Mononuclear cell (primary cell): ENCODE data around the gene SNAPC2. TPM values are rescaled to one million over a fixed set of nuclear protein-coding genes. Genes with fewer than 3 reads are reported as not detected.

Source experiments
- H3K27me3 ChIP-seq: 2 replicates; pipeline ENCODE4 v1.6.0; 2011; ENCODE audit warnings: low read length, control low read depth; ENCODE audit not compliant: insufficient read depth
- H3K4me1 ChIP-seq: 2 replicates; pipeline ENCODE4 v1.5.1; 2011; ENCODE audit warnings: mild to moderate bottlenecking, low read length, control low read depth; ENCODE audit not compliant: insufficient read depth
- H3K4me3 ChIP-seq: 2 replicates; pipeline ENCODE4 v1.5.1; 2011; ENCODE audit warnings: mild to moderate bottlenecking, low read length, moderate library complexity
- H3K9me3 ChIP-seq: 2 replicates; pipeline ENCODE4 v1.5.1; 2011; ENCODE audit warnings: low read depth, mild to moderate bottlenecking, control low read depth, low read length
- total RNA-seq: library from RNA; depleted of rRNA; stranded (reverse); fragments of >200 nt; gene quantifications from one replicate; pipeline ENCODE4 v1.2.3, GENCODE V29; 2012

SNAPC2 gene
- total RNA-seq, 1 donor = 8.6 TPM

DNA sequence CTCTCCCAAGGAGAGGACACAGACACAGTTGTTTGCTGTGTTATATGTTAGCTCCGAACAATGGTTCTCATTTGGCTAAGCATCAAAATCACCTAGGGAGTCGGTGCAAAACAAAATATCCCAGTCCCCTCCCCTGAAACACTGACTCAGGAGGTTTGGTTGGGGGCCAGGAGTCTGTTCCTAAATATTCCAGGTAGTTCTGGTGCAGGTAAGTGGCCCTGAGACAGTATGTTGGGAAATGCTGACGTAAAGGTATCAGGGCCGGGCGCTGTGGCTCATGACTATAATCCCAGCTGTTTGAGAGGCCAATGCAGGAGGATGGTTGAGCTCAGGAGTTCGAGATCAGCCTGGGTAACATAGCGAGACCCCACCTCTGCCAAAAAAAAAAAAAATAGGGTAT is 18.8 kb upstream of the SNAPC2 start:
- H3K4me1 ChIP-seq = peaks cover 31% of the 10 kb centered on the region
- H3K27me3 ChIP-seq = no peaks in the 10 kb centered on the region
- no peak overlapping the region for H3K4me3 ChIP-seq
- H3K9me3 ChIP-seq = no peaks in the 10 kb centered on the region

DNA sequence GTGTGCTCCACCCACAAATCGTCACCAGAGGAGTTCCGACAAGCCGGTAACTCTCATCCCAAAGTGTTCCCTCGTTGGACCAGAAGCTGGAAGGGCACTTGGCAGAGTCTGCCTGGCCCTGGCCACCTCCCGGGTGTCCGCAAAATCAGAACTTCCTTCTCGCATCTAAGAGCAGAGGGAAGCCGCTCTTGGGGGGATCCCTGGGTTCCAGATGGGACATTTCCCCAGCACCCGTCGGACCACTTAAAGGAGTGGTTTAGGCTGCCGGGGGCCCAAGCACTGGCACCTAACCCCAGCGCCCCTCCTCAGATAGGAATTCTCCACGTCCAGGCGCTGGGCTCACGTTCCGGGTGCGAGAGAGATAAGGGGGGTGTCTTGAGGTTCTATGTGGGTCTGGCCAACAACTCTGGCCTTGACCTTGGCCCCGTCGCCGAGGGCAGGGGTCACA is 17.3 kb upstream of the SNAPC2 start:
- H3K27me3 ChIP-seq = no peaks in the 10 kb centered on the region
- H3K4me1 ChIP-seq = peaks cover 31% of the 10 kb centered on the region
- H3K9me3 ChIP-seq = no peaks in the 10 kb centered on the region
- peak overlapping the region; percentile 63 for H3K4me3 ChIP-seq

- H3K4me1 ChIP-seq = peaks cover 31% of the 10 kb centered on the region
- H3K27me3 ChIP-seq = no peaks in the 10 kb centered on the region
- peak within 1 kb of the TSS; percentile 63 for H3K4me3 ChIP-seq
- H3K9me3 ChIP-seq = no peaks in the 10 kb centered on the region
These were observed 16.7 kb upstream of the SNAPC2 start, which contains the start of gene MAP2K7 for GRCh38 chr19:7903244-7904073. Gene MAP2K7, plus strand, starts transcription at chr19:7903877. Its CDS starts 68 bp downstream, at chr19:7903945.

- Histone ChIP-seq H3K4me3 (peak overlapping the region; percentile 63), H3K27me3 (no peaks in the 10 kb centered on the region), H3K9me3 (no peaks in the 10 kb centered on the region), H3K4me1 (peaks cover 31% of the 10 kb centered on the region)
These were observed 15.8 kb upstream of the SNAPC2 start for GRCh38 chr19:7904074-7905020.

DNA sequence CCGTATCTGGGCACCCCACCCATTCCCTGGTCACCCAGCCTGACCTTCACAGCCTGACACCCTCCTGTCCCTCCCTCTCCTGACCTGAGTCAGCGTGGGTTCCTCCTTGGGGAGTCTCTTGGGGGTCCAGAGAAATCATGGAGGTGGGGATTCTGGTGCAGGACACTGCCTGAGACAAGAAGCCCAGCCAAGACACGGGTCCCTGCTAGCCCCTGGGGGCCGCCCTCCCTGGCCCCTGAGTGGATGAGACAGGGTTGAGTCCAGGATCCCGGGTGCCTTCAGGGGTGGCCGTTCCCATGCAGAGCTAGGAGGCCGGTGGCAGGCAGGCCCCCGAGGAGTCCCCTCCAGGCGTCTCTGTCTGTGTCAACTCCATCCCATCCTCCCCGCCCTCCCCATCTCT is 14.9 kb upstream of the SNAPC2 start:
- Histone ChIP-seq H3K4me3 (no peak overlapping the region), H3K4me1 (peaks cover 31% of the 10 kb centered on the region), H3K9me3 (no peaks in the 10 kb centered on the region), H3K27me3 (no peaks in the 10 kb centered on the region)

DNA sequence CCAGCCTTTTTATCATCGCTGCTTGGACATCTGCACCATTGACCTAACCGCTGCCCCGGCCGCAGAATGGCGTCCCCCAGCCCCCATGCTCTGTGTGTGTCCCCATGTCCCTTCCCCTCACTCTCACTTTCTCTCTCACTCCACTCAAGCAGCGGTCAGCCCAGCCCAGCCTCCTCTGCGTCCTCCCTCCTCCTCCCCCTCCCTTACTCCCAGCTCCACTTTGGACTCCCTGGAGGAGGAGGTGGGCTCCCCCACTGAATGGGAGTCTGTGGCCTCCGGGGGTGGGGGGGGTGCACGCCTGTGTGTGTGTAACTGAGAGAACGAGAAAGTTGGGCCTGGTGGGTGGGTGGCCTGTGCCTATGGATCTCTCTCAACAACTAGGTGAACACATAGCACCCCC is 14.3 kb upstream of the SNAPC2 start:
- Histone ChIP-seq H3K4me3 (no peak overlapping the region), H3K27me3 (no peaks in the 10 kb centered on the region), H3K9me3 (no peaks in the 10 kb centered on the region), H3K4me1 (peaks cover 31% of the 10 kb centered on the region)

- H3K4me3 ChIP-seq = no peak overlapping the region
- H3K4me1 ChIP-seq = peaks cover 31% of the 10 kb centered on the region
- H3K27me3 ChIP-seq = no peaks in the 10 kb centered on the region
- no peaks in the 10 kb centered on the region for H3K9me3 ChIP-seq
These were observed 13.0 kb upstream of the SNAPC2 start for GRCh38 chr19:7907122-7907521.

DNA sequence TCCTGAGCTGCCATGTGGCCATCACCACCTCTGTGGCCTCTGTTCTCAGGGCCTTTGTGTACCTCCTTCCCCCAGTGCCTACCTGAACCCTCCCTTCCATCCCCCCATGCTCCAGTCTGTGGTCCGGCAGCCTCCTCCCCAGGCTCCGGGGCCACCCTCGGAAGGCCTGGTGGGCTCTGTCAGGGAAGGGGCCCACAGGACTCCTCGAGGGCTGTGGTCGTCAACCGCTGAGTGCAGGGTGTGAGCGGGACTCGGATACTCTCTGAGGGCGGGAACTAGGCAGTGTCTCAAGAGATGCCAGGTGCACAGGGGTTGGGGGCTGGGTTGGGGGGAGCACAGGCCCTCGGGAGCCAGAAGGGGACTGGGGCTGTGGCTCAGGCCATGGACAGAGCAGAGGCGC is 12.6 kb upstream of the SNAPC2 start:
- H3K4me3 ChIP-seq = no peak overlapping the region
- no peaks in the 10 kb centered on the region for H3K9me3 ChIP-seq
- peaks cover 29% of the 10 kb centered on the region for H3K4me1 ChIP-seq
- no peaks in the 10 kb centered on the region for H3K27me3 ChIP-seq

DNA sequence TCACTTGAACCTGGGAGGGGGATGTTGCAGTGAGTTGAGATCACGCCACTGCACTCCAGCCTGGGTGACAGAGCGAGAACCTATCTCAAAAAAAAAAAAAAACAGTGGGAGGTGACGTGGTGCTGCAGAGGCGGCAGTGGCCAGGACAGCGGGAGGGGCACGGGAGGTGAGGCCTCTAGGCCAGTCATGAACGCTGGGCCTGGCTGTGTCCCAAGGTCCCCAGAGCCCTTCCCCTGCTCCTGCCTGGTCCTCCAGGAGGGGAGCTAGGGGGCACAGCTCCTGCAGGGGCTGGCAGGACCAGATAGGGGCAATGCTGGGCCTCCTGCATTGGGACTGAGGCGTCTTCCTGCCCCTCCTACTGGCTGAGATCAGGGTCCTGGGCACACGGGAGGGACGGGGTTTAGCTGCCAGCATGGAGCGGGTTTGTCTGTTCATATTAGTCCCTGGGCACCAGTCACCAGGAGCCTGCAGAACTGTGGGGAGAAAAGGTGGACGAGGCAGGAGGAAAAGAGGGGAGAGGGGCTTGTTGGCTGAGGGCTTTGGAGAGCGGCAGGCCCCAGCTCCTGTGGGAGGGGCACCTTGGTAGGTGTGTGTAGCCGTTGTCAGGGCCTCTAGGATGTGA is 11.9 kb upstream of the SNAPC2 start:
- Histone ChIP-seq H3K4me3 (no peak overlapping the region), H3K9me3 (no peaks in the 10 kb centered on the region)

DNA sequence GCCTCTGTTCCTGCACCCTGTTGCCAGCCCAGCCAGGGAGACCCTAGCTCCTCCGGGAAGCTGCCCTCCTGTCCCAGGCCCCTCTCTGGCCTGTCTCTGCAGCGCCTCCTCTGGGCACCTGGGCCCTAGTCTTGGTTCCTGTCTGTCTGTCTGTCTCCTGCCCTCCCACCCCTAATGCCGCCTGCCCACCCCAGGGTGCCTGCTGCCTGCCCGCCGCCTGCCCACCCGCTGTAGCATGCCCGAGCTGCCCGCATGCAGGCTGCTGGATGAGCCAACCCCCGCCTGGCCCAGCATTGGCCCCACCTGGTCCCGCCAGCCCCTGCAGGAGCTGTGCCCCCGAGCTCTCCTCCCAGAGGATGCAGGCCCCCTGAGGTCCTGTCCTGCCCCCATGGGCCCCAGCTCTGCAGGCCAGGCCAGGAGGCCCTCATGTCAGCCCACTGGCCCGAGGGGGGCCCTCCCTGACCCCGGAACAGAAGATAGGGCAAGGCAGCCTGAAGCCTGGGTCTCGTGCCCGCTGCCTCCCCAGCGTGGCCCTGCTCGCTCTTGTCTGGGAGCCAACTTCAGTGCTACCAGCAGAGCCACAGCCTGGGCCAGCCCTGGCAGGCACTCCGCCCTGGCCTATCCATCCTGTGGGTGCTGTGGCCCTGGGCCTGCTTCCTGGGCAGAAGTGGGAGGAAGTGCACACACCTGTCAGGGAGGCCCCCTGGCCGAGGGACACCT is 11.2 kb upstream of the SNAPC2 start:
- no peaks in the 10 kb centered on the region for H3K9me3 ChIP-seq

More for the DNA sequence above, 11.9 kb upstream of the SNAPC2 start:
- Histone ChIP-seq H3K27me3 (no peaks in the 10 kb centered on the region), H3K4me1 (peaks cover 22% of the 10 kb centered on the region)

DNA sequence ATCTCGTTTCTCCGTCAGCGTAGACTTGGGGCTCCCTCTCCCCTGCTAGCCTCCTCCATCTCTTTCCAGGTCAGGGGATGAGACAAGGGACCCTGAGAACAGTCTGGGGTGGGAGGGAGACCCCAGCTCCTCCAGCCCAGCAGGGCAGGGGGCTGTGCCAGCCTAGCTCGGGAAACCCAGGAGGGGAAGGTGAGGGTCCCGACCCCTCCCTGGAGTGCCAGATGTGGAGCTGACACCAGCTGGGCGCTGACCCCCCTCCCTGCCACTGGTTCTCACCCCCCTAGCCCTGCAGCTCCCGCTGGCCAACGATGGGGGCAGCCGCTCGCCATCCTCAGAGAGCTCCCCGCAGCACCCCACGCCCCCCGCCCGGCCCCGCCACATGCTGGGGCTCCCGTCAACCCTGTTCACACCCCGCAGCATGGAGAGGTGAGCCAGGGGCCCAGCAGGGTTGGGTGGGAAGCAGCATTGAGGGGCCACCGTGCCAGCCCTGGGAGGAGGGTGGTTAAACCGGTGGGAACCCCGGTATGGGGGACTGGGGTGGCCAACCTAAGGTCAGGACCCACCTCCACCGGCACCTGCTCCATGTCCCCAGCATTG is 10.6 kb upstream of the SNAPC2 start:
- Histone ChIP-seq H3K4me3 (no peak overlapping the region), H3K4me1 (peaks cover 16% of the 10 kb centered on the region), H3K9me3 (no peaks in the 10 kb centered on the region), H3K27me3 (no peaks in the 10 kb centered on the region)

More for the DNA sequence above, 11.2 kb upstream of the SNAPC2 start:
- Histone ChIP-seq H3K27me3 (no peaks in the 10 kb centered on the region), H3K4me1 (peaks cover 21% of the 10 kb centered on the region), H3K4me3 (no peak overlapping the region)

DNA sequence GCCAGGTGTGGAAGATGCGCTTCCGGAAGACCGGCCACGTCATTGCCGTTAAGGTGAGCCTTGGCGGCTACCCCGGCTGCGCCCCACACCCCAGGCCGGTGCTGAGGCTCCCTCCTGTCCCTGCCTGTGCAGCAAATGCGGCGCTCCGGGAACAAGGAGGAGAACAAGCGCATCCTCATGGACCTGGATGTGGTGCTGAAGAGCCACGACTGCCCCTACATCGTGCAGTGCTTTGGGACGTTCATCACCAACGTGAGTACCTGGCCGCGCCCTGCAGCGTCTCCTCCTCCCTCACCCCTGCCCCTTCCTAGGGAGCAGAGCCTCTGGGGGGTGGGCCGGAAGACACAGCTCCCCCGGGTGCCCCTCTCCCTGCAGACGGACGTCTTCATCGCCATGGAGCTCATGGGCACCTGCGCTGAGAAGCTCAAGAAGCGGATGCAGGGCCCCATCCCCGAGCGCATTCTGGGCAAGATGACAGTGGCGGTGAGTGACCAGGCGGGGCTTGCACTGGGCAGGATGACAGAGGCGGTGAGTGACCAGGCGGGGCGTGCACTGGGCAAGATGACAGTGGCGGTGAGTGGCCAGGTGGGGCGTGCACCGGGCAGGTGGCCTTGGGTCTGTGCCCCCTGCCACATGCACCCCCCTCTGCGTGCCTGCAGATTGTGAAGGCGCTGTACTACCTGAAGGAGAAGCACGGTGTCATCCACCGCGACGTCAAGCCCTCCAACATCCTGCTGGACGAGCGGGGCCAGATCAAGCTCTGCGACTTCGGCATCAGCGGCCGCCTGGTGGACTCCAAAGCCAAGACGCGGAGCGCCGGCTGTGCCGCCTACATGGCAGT is 9.6 kb upstream of the SNAPC2 start:
- Histone ChIP-seq H3K27me3 (peaks cover 3% of the 10 kb centered on the region), H3K4me3 (no peak overlapping the region)

GRCh38 chr19:7911508-7912143 is 8.5 kb upstream of the SNAPC2 start:
- Histone ChIP-seq H3K4me3 (no peak overlapping the region), H3K27me3 (peaks cover 9% of the 10 kb centered on the region), H3K9me3 (no peaks in the 10 kb centered on the region), H3K4me1 (peaks cover 12% of the 10 kb centered on the region)

More for the DNA sequence above, 9.6 kb upstream of the SNAPC2 start:
- Histone ChIP-seq H3K4me1 (peaks cover 8% of the 10 kb centered on the region), H3K9me3 (no peaks in the 10 kb centered on the region)
